ENCODE measurements around the gene TEX14. TPM values are rescaled to one million over a fixed set of nuclear protein-coding genes. Genes with fewer than 3 reads are reported as not detected.

TEX14 gene
- total RNA-seq, 1 experiment from 2014 or later = 0.31 TPM

DNA sequence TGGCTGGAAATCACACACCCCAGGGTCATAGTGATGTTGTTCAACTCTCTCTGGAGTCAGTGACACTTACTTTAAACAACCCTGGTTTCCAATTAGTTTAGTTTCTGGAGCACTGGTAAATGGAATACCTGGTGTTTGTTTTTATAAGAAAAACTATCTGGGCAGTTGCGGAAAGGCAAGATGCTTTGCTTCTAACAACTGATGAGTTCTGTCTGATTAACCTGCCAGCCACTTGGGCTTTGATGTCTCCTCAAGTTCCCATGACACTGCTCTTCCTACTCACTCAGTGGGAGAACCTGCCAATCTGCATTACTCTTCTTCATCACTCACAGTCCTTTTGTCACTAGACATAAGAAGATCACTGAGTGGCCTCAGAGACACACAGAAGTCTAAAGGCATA, 98.7 kb downstream of the TEX14 start:
- DNase-seq = no peak
- no peak overlapping the region for H2BK12ac ChIP-seq (ENCODE audit: insufficient read length, low read depth, low read length)
- Mint-ChIP-seq H3K4me3 (no peak overlapping the region), H3K9me3 (no peaks in the 10 kb centered on the region), H3K27ac (no peak overlapping the region), H3K4me1 (peaks cover 0 to 3% of the 10 kb centered on the region in 2 experiments; a peak in 1 of 4 replicates), H3K27me3 (ENCODE audit: low read depth) (no peaks in the 10 kb centered on the region), H3K36me3 (ENCODE audit: insufficient read depth in 1 of 3, low read depth in 3 of 3) (no peaks in the 10 kb centered on the region)
- no peaks in the 10 kb centered on the region for H3K9me3 ChIP-seq (ENCODE audit: control insufficient read depth, low read depth, low read length)
- H3K79me2 ChIP-seq (ENCODE audit: insufficient read depth, low read length) = no peaks in the 10 kb centered on the region
- H4K20me1 ChIP-seq (ENCODE audit: control insufficient read depth, insufficient read depth, insufficient read length) = no peaks in the 10 kb centered on the region
- no peak overlapping the region for H4K8ac ChIP-seq (replicated peaks; ENCODE audit: insufficient read length, low read depth, low read length)
- no peak overlapping the region for H2BK15ac ChIP-seq (ENCODE audit: low read depth, low read length)
- H3K9ac ChIP-seq (ENCODE audit: extremely low read depth, insufficient read length, low read length) = no peak overlapping the region
- no peaks in the 10 kb centered on the region for H3K79me1 ChIP-seq (ENCODE audit: insufficient read depth, low read depth, low read length, poor library complexity, severe bottlenecking)
- no peak overlapping the region for H3K4ac ChIP-seq (ENCODE audit: low read depth, low read length)
- H3K23me2 ChIP-seq (ENCODE audit: insufficient read length, low read depth, low read length, poor library complexity, severe bottlenecking) = no peaks in the 10 kb centered on the region
- no peak for TF ChIP-seq CTCF (conservative IDR thresholded peaks at IDR 0.05)
- no peak overlapping the region for H3K56ac ChIP-seq (ENCODE audit: insufficient read length, low read depth, low read length)
- no CpG with 5 or more reads among the region's 1 CpG for WGBS (ENCODE audit: extremely low coverage, insufficient read length, low lambda C conversion rate)
- no peak overlapping the region for H3T11ph ChIP-seq (ENCODE audit: low read length)
- H4K91ac ChIP-seq (ENCODE audit: insufficient read length, low read depth, low read length) = no peak overlapping the region
- H2AK5ac ChIP-seq (ENCODE audit: insufficient read length, low read length) = no peak overlapping the region
- H2BK5ac ChIP-seq (ENCODE audit: insufficient read length, low read length) = no peak overlapping the region
- no peak overlapping the region for H2BK20ac ChIP-seq (ENCODE audit: low read depth, low read length, poor library complexity, severe bottlenecking)
- H3K14ac ChIP-seq (ENCODE audit: insufficient read depth, low read length) = no peak overlapping the region
- no peak overlapping the region for H3K4me2 ChIP-seq (ENCODE audit: insufficient read depth, insufficient read length, low read length)
- H3K18ac ChIP-seq (ENCODE audit: insufficient read length, low read depth, low read length) = no peak overlapping the region
- no peaks in the 10 kb centered on the region for H3K4me1 ChIP-seq (ENCODE audit: insufficient read depth, low read length)
- H2AFZ ChIP-seq (ENCODE audit: low read length) = no peak overlapping the region
- H2BK120ac ChIP-seq (ENCODE audit: low read depth, low read length, poor library complexity, severe bottlenecking) = no peak overlapping the region
- no peak overlapping the region for H3K23ac ChIP-seq (ENCODE audit: insufficient read length, low read depth, low read length)
- H3K27me3 ChIP-seq (ENCODE audit: insufficient read depth, low read length) = no peaks in the 10 kb centered on the region
- no peak overlapping the region for H3K27ac ChIP-seq (ENCODE audit: insufficient read length, low read depth, low read length)
- no peak overlapping the region for H4K5ac ChIP-seq (ENCODE audit: insufficient read length, low read depth, low read length)
